ENCODE measurements around the gene SYT5. TPM values are rescaled to one million over a fixed set of nuclear protein-coding genes. Genes with fewer than 3 reads are reported as not detected.

SYT5 gene
- total and polyA plus RNA-seq, 2 of the 8 experiments (the other 6 are each of a cell fraction or from before 2014, with no cell fraction given) = 0.35 to 0.67 TPM

GRCh38 chr19:55212447-55212846, 32.4 kb upstream of the SYT5 start (continued):
- TF ChIP-seq JUN (IDR thresholded peaks at IDR 0.05; ENCODE audit: low read depth, low read length) (no peak), BCL11A (IDR thresholded peaks at IDR 0.05; ENCODE audit: low read depth in 2 of 2, low read length in 2 of 2) (no peak), CTCF (IDR thresholded peaks at IDR 0.05; ENCODE audit: control extremely low read depth in 1 of 3, insufficient read depth in 1 of 3, low read depth in 1 of 3, low read length in 3 of 3) (peak; percentile 28 to 57 (median 54)), GTF2F1 (IDR thresholded peaks at IDR 0.05; ENCODE audit: borderline replicate concordance, low read depth, low read length) (no peak), SP4 (IDR thresholded peaks at IDR 0.05; ENCODE audit: low read length) (no peak), KDM4A (IDR thresholded peaks at IDR 0.05; ENCODE audit: low read depth, low read length, severe bottlenecking) (no peak), EP300 (IDR thresholded peaks at IDR 0.05; ENCODE audit: borderline replicate concordance in 1 of 2, low read depth in 2 of 2, low read length in 2 of 2) (no peak), JUND (IDR thresholded peaks at IDR 0.05; ENCODE audit: low read length) (no peak), POU5F1 (IDR thresholded peaks at IDR 0.05; ENCODE audit: low read depth, low read length) (no peak), BACH1 (IDR thresholded peaks at IDR 0.05; ENCODE audit: low read length) (no peak)

Data from H1 (cell line).